SH-SY5Y (cell line): ENCODE data around the gene NR2C2AP.

Experiments used
- GATA2 ChIP-seq: IDR thresholded peaks from 2 replicates; pipeline ENCODE4 v1.6.1; 2011; ENCODE audit warnings: mild to moderate bottlenecking, low read depth, low read length
- GATA3 ChIP-seq: IDR thresholded peaks from 2 replicates; pipeline ENCODE4 v1.6.1; 2011; ENCODE audit warnings: low read depth, mild to moderate bottlenecking, low read length, moderate library complexity

The NR2C2AP gene, protein sequence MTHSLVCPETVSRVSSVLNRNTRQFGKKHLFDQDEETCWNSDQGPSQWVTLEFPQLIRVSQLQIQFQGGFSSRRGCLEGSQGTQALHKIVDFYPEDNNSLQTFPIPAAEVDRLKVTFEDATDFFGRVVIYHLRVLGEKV

GRCh38 chr19:19203012-19203856 is at the start of gene NR2C2AP:
TSS of gene NR2C2AP (minus strand) at chr19:19203414. CDS start at chr19:19203060, 354 bp downstream.
- TF ChIP-seq GATA3 = no peak

DNA sequence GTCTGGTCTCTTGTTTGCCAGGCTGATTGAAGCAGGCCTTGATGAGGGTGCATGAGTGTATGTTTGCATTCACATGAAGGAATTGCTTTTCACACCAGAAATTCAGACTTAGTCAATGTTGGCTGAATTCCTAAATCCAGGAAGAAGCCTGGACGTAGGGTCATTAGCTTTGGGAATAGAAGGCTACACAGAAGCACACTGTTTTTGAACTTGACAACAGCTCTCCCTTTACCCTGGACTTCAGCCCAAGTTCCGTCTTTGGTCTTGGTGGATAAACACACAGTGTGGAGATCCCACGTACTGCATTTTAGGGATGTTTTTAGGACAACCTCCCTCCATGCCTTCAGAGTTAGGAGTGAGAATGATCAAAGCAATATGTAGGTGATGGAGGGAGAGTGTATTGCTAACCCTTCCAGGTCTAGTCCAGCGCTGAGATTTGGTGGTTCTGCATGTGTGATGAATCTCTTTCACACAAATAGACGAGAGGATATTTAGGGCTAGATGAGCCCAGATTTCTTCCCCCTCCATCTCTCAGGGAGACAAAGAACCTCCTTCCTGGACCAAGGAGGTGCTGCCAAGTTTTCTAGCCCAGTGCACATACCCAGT is 47.1 kb upstream of the NR2C2AP start:
- TF ChIP-seq GATA2 (no peak), GATA3 (no peak)

- no peak for TF ChIP-seq GATA3
- TF ChIP-seq GATA2 = no peak
Observed at GRCh38 chr19:19240476-19240875, 37.3 kb upstream of the NR2C2AP start.

DNA sequence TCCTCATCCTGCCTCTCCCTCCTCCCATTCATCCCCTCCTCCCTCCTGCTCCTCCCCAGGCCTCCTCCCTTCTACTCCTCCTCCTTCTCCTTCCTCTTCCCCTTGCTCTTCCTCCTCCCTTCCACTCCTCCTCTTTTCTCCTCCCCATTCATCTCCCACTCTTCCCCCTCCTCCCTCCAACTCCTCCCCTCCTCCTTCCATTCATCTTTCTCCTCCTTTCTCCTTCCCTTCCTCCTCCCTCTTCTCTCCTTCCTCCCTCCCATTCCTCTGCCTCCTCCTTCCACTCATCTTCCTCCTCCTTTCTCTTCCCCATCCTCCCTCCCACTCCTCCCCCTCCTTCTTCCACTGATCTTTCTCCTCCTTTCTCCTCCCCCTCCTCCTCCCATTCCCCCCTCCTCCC is 36.5 kb upstream of the NR2C2AP start:
- no peak for TF ChIP-seq GATA2
- no peak for TF ChIP-seq GATA3

DNA sequence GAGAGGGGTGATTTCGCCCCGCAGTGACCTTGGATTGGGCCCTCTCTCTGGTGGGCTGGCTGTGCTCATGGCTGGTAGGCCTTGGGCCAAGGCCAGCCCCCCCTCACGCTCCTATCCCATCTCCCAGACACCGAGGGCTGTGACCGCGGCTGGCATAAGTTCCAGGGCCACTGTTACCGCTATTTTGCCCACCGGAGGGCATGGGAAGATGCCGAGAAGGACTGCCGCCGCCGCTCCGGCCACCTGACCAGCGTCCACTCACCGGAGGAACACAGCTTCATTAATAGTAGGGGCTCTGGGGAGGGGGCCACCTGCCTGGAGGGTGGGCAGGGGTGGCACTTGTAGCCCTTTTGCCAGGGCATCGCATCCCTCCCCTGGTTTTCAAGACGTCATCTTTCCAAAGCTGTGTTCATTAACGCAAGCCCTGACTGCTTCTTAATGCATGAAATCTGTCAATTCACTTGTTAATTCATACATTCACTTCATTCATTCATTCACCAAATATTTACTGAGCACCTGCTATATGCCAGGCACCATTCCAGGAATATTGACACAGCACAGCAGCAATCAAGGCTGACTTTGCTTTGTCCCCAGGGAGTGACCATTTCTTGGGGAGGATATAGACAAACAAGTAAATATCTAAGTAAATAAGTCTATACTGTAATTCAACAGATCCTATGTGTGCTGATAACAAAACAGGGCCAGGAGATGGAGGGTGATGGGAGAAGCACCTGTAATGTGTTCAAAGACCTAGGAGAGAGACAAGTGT is 35.1 kb upstream of the NR2C2AP start:
- no peak for TF ChIP-seq GATA2
- no peak for TF ChIP-seq GATA3

- TF ChIP-seq GATA3 (no peak), GATA2 (no peak)
Observed at GRCh38 chr19:19236173-19236572, 33.0 kb upstream of the NR2C2AP start.

DNA sequence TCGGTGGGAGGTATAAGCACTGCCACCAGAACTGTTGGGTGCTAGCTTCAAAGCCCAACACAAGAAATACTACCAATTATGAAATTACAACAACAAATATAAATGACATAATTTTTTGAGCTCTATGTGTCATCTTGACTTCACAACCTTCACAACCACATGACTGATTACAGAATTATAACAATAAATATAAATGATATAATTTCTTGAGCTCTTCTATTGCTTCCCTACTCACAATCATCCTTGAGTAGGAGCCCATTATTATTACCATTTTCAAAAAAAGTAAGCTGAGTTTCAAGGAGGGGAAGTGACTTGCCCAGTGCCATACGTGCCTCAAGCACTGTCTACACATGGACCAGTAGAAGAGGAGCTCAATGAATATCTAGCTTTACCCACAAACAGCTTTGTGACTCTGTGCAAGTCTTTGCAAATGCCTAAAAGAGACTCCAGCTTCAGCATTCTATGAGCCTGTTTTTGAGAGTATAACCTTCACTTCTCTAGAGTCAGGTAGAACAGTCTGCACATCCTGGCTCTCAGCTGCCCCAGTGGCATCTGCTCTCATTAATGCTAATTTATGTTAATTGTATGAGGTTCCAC is 31.1 kb upstream of the NR2C2AP start:
- TF ChIP-seq GATA3 (no peak), GATA2 (no peak)

DNA sequence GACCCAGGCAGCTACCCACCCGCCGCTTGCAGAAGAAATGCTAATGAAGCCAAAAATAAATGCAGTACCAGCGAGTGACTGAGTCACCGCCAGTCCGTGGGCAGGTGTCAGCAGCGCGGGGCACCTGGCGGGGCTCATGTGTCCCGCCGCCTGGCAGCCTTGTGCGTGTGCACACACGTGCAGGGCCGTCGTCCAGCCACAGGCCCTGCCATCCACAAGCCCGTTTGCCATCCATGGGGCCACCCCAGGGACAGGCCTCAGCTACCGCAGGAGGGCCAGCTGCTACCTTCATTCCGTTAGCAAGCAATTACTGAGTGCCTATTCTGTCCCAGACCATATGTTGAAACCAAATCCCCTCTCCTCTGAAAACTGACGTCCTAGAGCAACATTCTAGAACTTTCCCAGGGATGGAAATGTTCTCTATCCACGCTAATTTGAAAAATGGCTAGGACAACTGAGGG is 29.1 kb upstream of the NR2C2AP start:
- TF ChIP-seq GATA3 (no peak), GATA2 (no peak)

DNA sequence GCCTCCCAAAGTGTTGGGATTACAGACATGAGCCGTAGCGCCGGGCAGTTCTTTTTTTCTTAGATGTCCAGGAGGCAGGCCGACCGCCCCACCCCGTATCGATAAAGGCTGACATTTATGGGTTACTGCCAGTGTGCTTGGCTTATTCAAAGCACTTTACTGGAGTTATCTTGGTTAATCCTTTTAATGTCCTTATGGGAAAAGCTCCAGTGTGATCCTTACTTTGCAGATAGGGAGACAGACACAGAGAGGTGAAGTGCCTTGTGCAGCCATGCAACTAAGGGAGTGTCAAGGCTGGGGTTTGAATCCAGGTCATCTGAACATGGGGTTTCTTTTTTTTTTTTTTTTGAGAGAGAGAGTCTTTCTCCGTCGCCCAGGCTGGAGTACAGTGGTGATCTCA is 27.8 kb upstream of the NR2C2AP start:
- TF ChIP-seq GATA2 (no peak), GATA3 (no peak)

DNA sequence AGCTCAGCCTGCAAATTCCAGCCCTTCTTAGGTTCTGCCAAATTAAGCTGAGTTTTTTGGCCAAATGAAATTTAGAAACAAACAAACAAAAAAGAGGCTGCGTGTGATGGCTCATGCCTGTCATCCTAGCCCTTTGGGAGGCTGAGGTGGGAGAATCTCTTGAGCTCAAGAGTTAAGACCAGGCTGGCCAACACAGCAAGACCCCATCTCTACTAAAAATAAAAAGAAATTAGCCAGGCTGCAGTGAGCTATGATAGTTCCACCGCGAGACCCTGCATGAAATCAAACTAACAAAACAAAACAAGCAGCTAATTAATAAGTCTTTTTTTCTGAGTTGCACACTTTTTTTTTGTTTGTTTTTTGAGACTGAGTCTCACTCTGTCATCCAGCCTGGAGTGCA is 26.5 kb upstream of the NR2C2AP start:
- no peak for TF ChIP-seq GATA3
- TF ChIP-seq GATA2 = no peak

DNA sequence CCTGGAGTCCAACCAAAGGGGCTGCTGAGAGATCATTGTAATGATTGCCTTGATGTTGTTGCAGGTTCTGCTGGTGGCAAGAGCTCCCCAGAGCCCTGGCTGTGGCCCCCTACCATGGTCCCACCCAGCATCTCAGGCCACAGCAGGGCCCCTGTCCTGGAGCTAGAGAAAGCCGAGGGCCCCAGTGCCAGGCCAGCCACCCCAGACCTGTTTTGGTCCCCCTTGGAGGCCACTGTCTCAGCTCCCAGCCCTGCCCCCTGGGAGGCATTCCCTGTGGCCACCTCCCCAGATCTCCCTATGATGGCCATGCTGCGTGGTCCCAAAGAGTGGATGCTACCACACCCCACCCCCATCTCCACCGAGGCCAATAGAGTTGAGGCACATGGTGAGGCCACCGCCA is 24.0 kb upstream of the NR2C2AP start:
- no peak for TF ChIP-seq GATA3
- TF ChIP-seq GATA2 = no peak

DNA sequence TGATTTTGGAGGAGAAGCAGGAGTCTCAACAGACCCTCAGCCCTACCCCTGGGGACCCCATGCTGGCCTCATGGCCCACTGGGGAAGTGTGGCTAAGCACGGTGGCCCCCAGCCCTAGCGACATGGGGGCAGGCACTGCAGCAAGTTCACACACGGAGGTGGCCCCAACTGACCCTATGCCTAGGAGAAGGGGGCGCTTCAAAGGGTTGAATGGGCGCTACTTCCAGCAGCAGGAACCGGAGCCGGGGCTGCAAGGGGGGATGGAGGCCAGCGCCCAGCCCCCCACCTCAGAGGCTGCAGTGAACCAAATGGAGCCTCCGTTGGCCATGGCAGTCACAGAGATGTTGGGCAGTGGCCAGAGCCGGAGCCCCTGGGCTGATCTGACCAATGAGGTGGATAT is 23.4 kb upstream of the NR2C2AP start:
- TF ChIP-seq GATA2 (no peak), GATA3 (no peak)

DNA sequence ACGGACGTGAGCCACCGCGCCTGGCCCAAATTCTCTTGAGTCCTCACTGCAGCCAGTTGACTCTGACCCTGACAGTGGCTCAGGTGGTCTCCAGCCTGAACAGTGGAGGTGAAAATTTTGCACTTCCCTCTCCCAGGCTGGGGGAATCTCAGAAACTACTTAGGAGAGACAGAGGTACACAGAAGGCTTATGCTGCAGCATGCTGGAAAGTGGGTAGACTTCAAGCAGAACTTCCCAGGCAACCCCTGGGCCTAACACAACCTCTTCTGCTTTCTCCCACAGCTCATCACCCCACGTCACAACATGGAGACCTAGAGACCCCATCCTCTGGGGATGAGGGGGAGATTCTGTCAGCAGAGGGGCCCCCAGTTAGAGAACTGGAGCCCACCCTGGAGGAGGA is 23.0 kb upstream of the NR2C2AP start:
- TF ChIP-seq GATA3 = no peak
- TF ChIP-seq GATA2 = no peak

GRCh38 chr19:19224852-19225494 is 21.8 kb upstream of the NR2C2AP start:
- TF ChIP-seq GATA3 = no peak
- TF ChIP-seq GATA2 = no peak
